GM12878 (cell line): ENCODE measurements around the gene PIMREG. TPM values are rescaled to one million over a fixed set of nuclear protein-coding genes. Genes with fewer than 3 reads are reported as not detected.

Experiments
- ATAC-seq: fragments of 200-7000 bp; cut with Tn5 transposase; 3 replicates; pipeline ENCODE4 v1.9.1; 2020; ENCODE audit warnings: mild to moderate bottlenecking, moderate library complexity
- BruUV-seq: library from RNA; stranded (reverse); fragments of 400-500 nt; replicated peaks from 2 replicates; lab custom pipeline; 2021; lab: Mats Ljungman, UMichigan
- CTCF ChIA-PET: fragments of 300-600 bp; sonication (Branson Sonifier 250); formaldehyde crosslinking; extraction: SDS; loops from one replicate; lab custom pipeline; 2021; ENCODE audit warnings: inconsistent platforms; lab: Yijun Ruan, JAX
- POLR2A ChIA-PET: fragments of 350-600 bp; formaldehyde crosslinking; extraction: SDS; loops from one replicate; lab custom pipeline; 2021; ENCODE audit warnings: inconsistent platforms; lab: Charles Lee
- RAD21 ChIA-PET: fragments of 300-600 bp; sonication (Branson Sonifier 250); formaldehyde crosslinking; loops from one replicate; lab custom pipeline; 2023; ENCODE audit warnings: antibody characterized with exemption; ENCODE audit not compliant: unreplicated experiment; lab: Charles Lee
- SMC1A ChIA-PET: fragments of 300-600 bp; sonication (Branson Sonifier 250); formaldehyde crosslinking; loops from one replicate; lab custom pipeline; 2023; ENCODE audit not compliant: unreplicated experiment, uncharacterized antibody; lab: Charles Lee
- DNase-seq: peaks from one replicate; pipeline ENCODE4 v3.0.0-alpha.2; 2011; ENCODE audit warnings: low read depth, low spot score
- FAIRE-seq: peaks from 3 replicates; lab custom pipeline; 2011; peaks lifted over from hg19 to GRCh38; lab: Jason Lieb, UNC
- H2AFZ ChIP-seq: 2 replicates; pipeline ENCODE4 v1.6.0; 2011; ENCODE audit warnings: low read depth, low read length, control low read depth; ENCODE audit not compliant: control insufficient read depth
- H3K27ac ChIP-seq: 2 replicates; pipeline ENCODE4 v1.5.1; 2011; ENCODE audit warnings: control low read depth; ENCODE audit not compliant: control insufficient read depth, insufficient read depth
- H3K27me3 ChIP-seq, 2 experiments: replicated peaks in 1 of 2; 2 replicates each; pipeline versions ENCODE4 v1.6.0 to v1.6.1; 2011; ENCODE audit warnings: low read length in 1 of 2; ENCODE audit not compliant: control insufficient read depth in 2 of 2, insufficient read depth in 2 of 2
- H3K36me3 ChIP-seq, 2 experiments: 2 replicates each; pipeline ENCODE4 v1.5.1; 2011; ENCODE audit warnings: low read length in 1 of 2; ENCODE audit not compliant: control insufficient read depth in 2 of 2, insufficient read depth in 2 of 2
- H3K4me1 ChIP-seq: 2 replicates; pipeline ENCODE4 v1.6.1; 2011; ENCODE audit warnings: mild to moderate bottlenecking, low read length, moderate library complexity, mixed read lengths; ENCODE audit not compliant: control insufficient read depth, insufficient read depth
- H3K4me2 ChIP-seq: 2 replicates; pipeline ENCODE4 v1.6.0; 2011; ENCODE audit warnings: control low read depth; ENCODE audit not compliant: control insufficient read depth, insufficient read depth
- H3K4me3 ChIP-seq: fragments of 200-600 bp; sonication (generic); 2 replicates; pipeline ENCODE4 v1.5.1; 2016
- H3K79me2 ChIP-seq: 2 replicates; pipeline ENCODE4 v1.6.0; 2011; ENCODE audit warnings: low read length; ENCODE audit not compliant: control insufficient read depth, insufficient read depth
- H3K9ac ChIP-seq: 2 replicates; pipeline ENCODE4 v1.8.0; 2011; ENCODE audit warnings: low read length, control low read depth, mixed read lengths; ENCODE audit not compliant: control insufficient read depth, insufficient read depth
- H3K9me3 ChIP-seq: replicated peaks from 3 replicates; pipeline ENCODE4 v1.5.1; 2011; ENCODE audit warnings: mild to moderate bottlenecking, low read length; ENCODE audit not compliant: control insufficient read depth, insufficient read depth
- H4K20me1 ChIP-seq: 2 replicates; pipeline ENCODE4 v1.6.0; 2011; ENCODE audit not compliant: control insufficient read depth, insufficient read depth
- BACH1 ChIP-seq: fragments of 450-650 bp; IDR thresholded peaks from 2 replicates; pipeline ENCODE4 v1.6.1; 2017; ENCODE audit warnings: mild to moderate bottlenecking, borderline replicate concordance
- DPF2 ChIP-seq: fragments of 450-650 bp; IDR thresholded peaks from 2 replicates; pipeline ENCODE4 v1.6.1; 2017; ENCODE audit warnings: mild to moderate bottlenecking
- FOS ChIP-seq: IDR thresholded peaks from 3 replicates; pipeline ENCODE4 v1.6.1; 2011; ENCODE audit warnings: borderline replicate concordance; ENCODE audit not compliant: insufficient read length; ENCODE audit errors: extremely low read depth
- HDGF ChIP-seq: fragments of 450-650 bp; IDR thresholded peaks from 2 replicates; pipeline ENCODE4 v1.6.1; 2016; ENCODE audit warnings: antibody characterized with exemption
- MEF2A ChIP-seq: IDR thresholded peaks from 2 replicates; pipeline ENCODE4 v1.6.1; 2011; ENCODE audit warnings: low read depth, mild to moderate bottlenecking, low read length, moderate library complexity; ENCODE audit not compliant: insufficient read depth
- MYB ChIP-seq: fragments of 150-350 bp; IDR thresholded peaks from 2 replicates; pipeline ENCODE4 v1.6.1; 2014; ENCODE audit warnings: mild to moderate bottlenecking, low read depth, low read length, borderline replicate concordance
- NFXL1 ChIP-seq: fragments of 450-650 bp; IDR thresholded peaks from 2 replicates; pipeline ENCODE4 v1.6.1; 2017; ENCODE audit warnings: antibody characterized with exemption, mild to moderate bottlenecking, borderline replicate concordance
- POLR2AphosphoS2 ChIP-seq: IDR thresholded peaks from 2 replicates; pipeline ENCODE4 v1.6.1; 2011; ENCODE audit warnings: low read depth, mild to moderate bottlenecking, low read length, improper control_type of control experiment, moderate library complexity
- RAD21 ChIP-seq: IDR thresholded peaks from 2 replicates; pipeline ENCODE4 v1.6.1; 2011; ENCODE audit warnings: mild to moderate bottlenecking, low read depth, low read length, moderate library complexity; ENCODE audit not compliant: insufficient read depth
- RUNX3 ChIP-seq: IDR thresholded peaks from 2 replicates; pipeline ENCODE4 v1.6.1; 2012; ENCODE audit warnings: low read length, inconsistent platforms
- YY1 ChIP-seq: IDR thresholded peaks from 2 replicates; pipeline ENCODE4 v1.6.1; 2011; ENCODE audit warnings: low read depth, mild to moderate bottlenecking, low read length
- WGBS: methylation state at CpG from one replicate; pipeline ENCODE4 v1.1.6; 2016; ENCODE audit warnings: low lambda C conversion rate; ENCODE audit not compliant: insufficient replicate concordance, insufficient coverage; ENCODE audit errors: missing lambda C conversion rate; 5-methylcytosine and 5-hydroxymethylcytosine counted together
- in situ Hi-C: fragments of 300-500 bp; cut with MboI; formaldehyde crosslinking; loops from 9 replicates; pipeline ENCODE4 v1.14.3; 2018; ENCODE audit warnings: mixed read lengths
- intact Hi-C: fragments of 100-400 bp; cut with micrococcal nuclease; formaldehyde crosslinking; loops from one replicate; pipeline ENCODE4 v1.14.2; 2022; ENCODE audit not compliant: unreplicated experiment
- polyA plus RNA-seq, 11 experiments: library from polyadenylated mRNA; depleted of rRNA in 4 of 11; unstranded in 6 of 11; stranded (reverse) in 5 of 11; fragments of >200 nt; fragmentation: Nextera tagmentation in 4 of 11; fragmentation: Illumina TruSeq in 1 of 11; extraction: Ambion mirVana in 4 of 11; extraction: Trizol in 1 of 11; gene quantifications; 1 replicate in 1 of 11; 2 replicates in 10 of 11; pipeline versions ENCODE4 v1.2.1 to v1.2.3, GENCODE V29; 2011 to 2016; ENCODE audit warnings: inconsistent platforms in 2 of 11, missing spikeins in 2 of 11, low read depth in 1 of 11
- total RNA-seq, 4 experiments: library from RNA; depleted of rRNA in 3 of 4; stranded (reverse); fragments of >200 nt in 3 of 4; fragmentation: Illumina TruSeq in 1 of 4; extraction: Trizol in 1 of 4; gene quantifications; 2 replicates each; pipeline versions ENCODE4 v1.2.1 to v1.2.3, GENCODE V29; 2013 to 2021
- TF ChIP-seq, protein P1 (sequence below): IDR thresholded peaks from 2 replicates; pipeline ENCODE4 v1.6.1; 2012; ENCODE audit warnings: low read depth, low read length, improper control_type of control experiment

Gene PIMREG
- total and polyA plus RNA-seq, 10 of the 15 experiments (the other 5 are each of a cell fraction or from before 2014, with no cell fraction given) = 2.8 to 35.8 (median 25.2) TPM

DNA sequence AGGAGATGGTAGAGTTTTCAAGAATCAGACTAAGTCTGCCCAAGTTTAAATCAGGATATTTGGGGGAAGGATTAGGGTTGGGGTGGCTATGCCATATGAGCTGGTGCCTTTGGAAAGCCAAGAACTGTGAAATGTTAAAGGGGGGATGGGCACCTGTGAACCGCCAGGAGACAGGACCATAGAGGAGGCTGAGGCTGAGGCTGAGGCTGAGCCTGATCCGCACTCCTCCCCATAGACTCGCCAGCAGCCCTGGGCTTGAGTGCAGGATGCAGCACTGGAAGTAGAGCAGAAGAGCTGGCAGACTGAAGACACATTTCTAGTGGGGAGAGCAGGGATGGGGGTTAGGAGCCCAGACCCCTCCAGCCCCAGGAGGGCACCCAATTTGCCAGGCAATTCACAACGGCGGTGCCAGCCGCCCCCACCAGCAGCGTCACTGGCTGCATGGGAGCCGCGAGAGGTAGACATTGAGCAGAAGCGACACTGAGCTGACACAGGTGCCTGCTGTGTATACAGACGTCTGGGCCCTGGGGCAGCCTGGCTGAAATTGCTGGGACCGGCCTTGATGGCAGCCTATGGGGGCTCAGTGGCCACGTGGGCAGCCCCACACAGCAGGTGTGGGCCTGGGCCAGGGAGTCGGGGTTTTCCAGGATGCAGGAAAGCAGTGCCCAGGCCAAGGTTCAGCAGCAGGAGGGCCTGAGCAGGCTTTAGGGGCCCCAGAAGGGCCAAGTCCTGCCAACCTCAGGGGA lies 9.2 kb downstream of the PIMREG start (continued):
- TF ChIP-seq MEF2A (no peak), DPF2 (no peak), YY1 (no peak), RAD21 (no peak), BACH1 (no peak), NFXL1 (no peak), MYB (no peak), FOS (no peak)
- TF ChIP-seq, protein P1, sequence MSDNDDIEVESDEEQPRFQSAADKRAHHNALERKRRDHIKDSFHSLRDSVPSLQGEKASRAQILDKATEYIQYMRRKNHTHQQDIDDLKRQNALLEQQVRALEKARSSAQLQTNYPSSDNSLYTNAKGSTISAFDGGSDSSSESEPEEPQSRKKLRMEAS = no peak

DNA sequence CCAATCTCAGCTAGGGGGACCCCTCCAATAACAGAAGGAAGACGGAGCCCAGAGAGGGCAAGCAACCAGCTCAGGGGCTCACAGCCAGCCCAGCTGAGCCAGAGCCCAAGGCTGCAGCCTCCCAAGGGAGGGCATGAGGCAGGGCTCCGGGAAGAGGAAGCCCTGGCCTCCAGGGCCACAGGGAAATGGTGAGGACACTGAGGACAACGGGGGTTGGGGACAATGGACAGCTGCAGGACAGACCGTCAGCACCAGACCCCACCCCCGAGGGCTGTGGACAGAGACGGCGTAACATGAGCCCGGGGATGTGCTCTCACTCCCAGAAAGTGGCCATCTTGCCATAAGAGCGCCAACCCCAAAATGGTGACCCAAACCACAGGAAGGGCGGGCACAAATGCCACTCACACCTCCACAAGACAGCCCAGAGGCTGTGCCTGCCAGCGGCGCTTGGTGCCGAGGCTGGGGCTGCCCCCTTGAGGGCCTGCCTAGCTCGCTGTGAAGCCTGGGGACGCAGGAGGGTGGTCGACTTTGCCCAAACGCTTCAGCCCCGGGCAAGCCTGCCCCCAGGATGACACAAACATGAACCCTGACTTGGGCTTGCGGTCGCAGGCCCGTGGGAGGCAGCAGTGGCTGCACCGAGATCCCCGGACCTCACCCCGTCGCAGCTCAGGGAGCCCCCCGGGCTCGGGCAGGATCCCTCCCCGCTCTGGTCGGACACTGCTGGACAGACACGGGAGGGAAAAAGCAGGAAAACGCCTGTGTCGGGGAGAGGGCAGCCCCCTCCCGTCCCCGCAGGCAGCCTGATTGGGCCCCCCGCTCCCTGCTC lies 10.5 kb downstream of the PIMREG start:
- no TSS peak for BruUV-seq
- POLR2A ChIA-PET = no interaction called here
- Histone ChIP-seq H3K27me3 (no peaks in the 10 kb centered on the region; a peak in 1 of 4 replicates), H4K20me1 (no peaks in the 10 kb centered on the region), H3K36me3 (no peaks in the 10 kb centered on the region), H2AFZ (peak overlapping the region; percentile 55), H3K4me1 (peaks cover 40% of the 10 kb centered on the region), H3K4me2 (peak overlapping the region; percentile 62), H3K4me3 (peak overlapping the region; percentile 28; the same call in 1 of the 2 replicates), H3K27ac (no peak overlapping the region), H3K79me2 (no peaks in the 10 kb centered on the region), H3K9ac (no peak overlapping the region), H3K9me3 (no peaks in the 10 kb centered on the region)
- WGBS = 20% methylated on average over 34 of the region's 35 CpGs
- DNase-seq (no peak), ATAC-seq (no peak), FAIRE-seq (no peak)
- SMC1A ChIA-PET = no interaction called here
- in situ Hi-C loops = no loop called here
- TF ChIP-seq YY1 (0 out of 2 replicates have a peak, but pooled peaks have one; percentile 20), POLR2AphosphoS2 (no peak), RUNX3 (peak; percentile 26; the same call in 1 of the 2 replicates), HDGF (no peak)
- RAD21 ChIA-PET = no interaction called here
- intact Hi-C loops = no loop called here
- CTCF ChIA-PET = no interaction called here
